HG02610 (cell line): ENCODE measurements around the gene TCERG1L.

Experiments used
- ATAC-seq: cut with Tn5 transposase; IDR thresholded peaks from one replicate; pipeline ENCODE4 v1.9.1; 2021; ENCODE audit warnings: mild to moderate bottlenecking, moderate library complexity; ENCODE audit not compliant: unreplicated experiment

The TCERG1L gene

GRCh38 chr10:131231323-131231964 is 80.1 kb downstream of the TCERG1L start:
- no peak for ATAC-seq

GRCh38 chr10:131230641-131231322 is 80.7 kb downstream of the TCERG1L start:
- ATAC-seq: no peak

DNA sequence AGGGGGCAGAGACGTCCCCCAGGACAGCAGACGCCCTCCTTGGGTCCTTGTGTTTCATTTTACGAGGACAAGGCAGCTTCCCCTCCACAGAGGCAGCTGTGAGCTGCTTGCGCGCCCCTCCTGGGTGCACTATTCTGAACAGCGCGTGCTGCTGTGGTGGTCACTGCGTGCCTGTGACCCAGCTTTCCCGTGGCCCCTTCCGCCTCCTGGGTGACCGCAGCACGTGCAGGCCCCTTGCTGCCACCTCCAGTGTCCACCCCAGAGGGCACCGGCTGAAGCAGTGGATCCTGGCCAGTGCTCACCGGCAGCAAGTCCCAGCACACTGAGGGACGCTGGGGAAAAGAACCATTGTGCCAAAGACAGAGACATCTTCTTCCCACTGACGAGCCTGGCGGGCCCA is 81.4 kb downstream of the TCERG1L start:
- ATAC-seq: no peak

- no peak for ATAC-seq
Observed at GRCh38 chr10:131227163-131227740, 84.3 kb downstream of the TCERG1L start.

- ATAC-seq: no peak
Observed at GRCh38 chr10:131226446-131227162, 84.9 kb downstream of the TCERG1L start.

DNA sequence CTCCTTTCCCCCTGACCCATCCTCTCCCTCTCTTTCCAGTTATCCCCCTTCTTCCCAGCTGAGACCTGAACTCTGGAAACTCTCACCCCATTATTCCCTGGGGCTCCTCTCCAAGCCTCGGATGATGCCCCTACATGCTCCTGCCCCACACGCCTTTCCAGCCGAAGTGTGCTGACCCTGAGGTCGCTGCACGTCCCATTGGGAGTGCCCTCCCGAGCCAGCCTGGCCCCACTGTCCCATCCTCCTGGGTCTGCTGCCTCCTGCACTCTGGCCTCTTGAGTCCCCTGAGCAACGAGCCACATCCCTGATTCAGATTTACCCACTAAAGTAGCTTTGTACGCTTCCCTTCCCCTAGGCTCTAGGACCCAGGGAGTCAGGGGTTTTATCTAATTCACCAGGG is 87.4 kb downstream of the TCERG1L start:
- no peak for ATAC-seq

GRCh38 chr10:131223422-131223821 is 88.1 kb downstream of the TCERG1L start:
- no peak for ATAC-seq

DNA sequence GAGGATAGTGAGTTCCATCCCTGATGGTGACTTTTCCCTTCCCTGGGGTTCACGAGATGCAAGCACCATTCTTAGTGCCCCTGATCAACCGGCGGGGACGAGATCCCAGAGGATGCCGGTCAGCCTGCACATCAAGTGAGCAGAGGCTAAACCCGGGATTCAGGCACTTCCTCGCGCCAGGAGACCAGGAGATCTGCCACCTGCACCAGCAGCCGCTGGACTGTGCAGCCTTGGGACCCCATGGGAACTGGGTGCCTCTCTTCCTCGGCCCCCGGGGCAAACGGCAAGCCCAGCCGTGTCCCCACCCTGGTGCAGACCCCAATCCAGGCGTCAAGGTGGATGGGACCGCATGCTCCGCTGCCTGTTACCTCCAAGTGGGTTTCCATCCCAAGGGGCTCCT is 88.5 kb downstream of the TCERG1L start:
- no peak for ATAC-seq

DNA sequence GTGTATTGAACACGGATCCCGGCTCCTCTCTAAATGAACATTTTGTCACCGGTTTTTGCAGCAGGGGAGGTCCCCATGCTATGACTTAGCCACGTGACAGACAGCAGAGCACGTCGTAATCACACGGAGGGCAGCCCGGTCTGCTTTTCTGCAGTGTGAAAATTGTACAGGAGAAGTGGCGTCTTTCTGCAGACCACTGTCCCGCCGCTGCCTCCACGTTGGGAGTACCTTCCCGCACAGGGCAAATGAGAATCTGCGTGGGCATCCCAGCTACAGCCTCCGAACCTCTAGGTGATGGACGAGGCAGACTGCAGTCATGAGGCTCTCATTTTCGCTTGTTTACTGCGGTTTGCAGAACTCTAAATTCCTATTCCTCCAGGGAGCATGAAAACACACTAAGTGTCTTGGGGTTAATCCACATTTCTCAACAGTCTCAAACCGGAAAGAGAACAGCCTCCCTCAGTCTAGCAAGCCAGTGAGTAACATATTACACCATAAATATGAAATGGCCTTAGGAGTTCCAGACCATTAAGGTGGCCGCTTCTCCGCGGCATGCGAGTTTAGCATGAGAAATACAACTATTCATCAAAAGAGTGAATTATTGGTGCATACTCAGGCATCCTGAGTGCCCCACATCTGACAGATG is 89.8 kb downstream of the TCERG1L start:
- no peak for ATAC-seq

- no peak for ATAC-seq
Observed at GRCh38 chr10:131220601-131221171, 90.8 kb downstream of the TCERG1L start.

GRCh38 chr10:131219955-131220489 is 91.5 kb downstream of the TCERG1L start:
- ATAC-seq: no peak

DNA sequence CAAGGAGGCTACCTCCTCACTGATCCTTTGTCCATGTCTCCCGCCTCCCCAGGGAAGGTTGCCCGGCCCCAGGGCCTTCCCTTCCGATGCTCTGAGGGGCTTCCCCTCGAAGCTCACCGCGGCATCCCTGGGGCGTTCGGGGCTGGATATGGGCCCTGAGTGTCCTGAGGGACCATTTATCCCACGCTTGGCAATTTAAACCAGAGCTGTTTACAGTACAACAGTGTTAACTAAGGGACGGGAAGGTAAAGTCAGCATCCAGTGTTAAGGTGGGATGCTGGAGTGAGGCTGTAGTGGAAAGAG is 92.0 kb downstream of the TCERG1L start:
- ATAC-seq: no peak

- ATAC-seq: no peak
Observed at GRCh38 chr10:131218811-131219583, 92.5 kb downstream of the TCERG1L start.

DNA sequence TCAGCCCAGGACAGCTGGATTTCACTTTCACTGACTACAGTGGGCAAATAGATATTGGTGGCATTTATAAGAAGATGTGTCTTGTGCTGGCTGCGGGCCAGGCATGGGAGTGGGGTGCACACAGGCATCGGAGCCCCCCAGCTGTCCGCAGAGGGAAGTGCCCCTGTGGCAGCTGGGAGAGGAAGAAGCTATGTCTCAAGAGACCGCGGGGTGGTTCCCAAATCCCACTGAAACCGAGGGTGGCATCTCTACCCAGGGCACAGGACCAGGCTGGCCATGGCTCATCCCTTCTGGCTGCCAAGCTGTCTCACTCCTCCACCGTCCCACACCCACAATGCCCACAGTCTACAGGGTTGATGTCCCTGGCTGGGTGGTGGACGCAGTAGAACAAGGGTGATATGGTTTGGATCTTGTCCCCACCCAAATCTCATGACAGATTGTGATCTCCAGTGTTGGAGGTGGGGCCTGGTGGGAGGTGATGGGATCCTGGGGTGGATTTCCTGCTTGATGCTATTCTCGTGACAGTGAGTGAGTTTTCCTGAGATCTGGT is 94.8 kb downstream of the TCERG1L start:
- no peak for ATAC-seq

DNA sequence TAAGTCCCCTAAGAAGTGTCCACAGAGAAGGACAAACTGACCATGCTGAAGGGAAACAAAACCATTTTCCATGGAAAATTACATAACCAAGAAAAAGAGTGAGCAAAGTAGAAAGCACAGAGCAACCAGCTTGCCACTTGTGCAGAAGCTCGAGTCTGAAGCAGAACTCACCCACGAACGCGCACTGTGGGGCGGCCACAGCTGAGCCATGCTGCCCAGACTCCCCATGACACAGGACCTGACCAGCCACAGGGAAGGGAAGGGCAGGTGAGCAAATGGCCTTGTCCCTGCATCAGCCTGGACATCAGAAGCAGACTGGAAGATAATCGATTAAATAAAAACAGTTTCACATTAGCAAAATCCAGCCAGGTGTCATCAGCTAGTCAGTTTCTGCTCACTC is 95.7 kb downstream of the TCERG1L start:
- ATAC-seq: no peak

GRCh38 chr10:131214521-131215244 is 96.8 kb downstream of the TCERG1L start:
- ATAC-seq: no peak

GRCh38 chr10:131213741-131214505 is 97.6 kb downstream of the TCERG1L start:
- no peak for ATAC-seq

DNA sequence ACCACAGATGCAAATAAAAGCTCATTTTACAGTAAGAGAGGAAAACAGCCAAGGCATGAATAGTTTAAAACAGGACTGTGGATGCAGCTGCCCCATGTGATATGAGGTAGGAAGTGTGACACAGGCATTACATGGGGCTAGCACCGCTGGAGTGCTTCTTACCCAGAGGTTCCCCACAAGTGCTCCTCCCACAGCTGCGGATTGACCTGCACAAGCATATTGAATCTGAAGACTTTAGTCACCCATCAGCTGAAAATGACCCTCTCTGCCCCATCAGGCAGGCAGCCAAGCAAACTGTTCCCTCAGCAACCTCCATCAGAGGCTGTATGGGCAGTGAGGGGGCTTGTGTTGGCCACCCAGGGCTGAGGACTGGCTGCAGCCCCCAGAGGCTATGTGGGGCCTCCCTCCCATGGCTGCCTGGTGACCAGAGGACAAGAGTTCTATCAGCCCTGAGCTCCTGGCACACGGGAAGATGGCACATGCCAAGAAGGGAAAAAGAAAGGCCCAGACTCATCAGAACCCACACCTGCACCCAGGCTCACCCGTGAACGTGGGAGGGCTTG is 98.7 kb downstream of the TCERG1L start:
- no peak for ATAC-seq
